GM18511 (cell line): ENCODE results near the gene UBAP2.

Source experiments
- ATAC-seq: cut with Tn5 transposase; IDR thresholded peaks from one replicate; pipeline ENCODE4 v1.9.1; 2021; ENCODE audit warnings: mild to moderate bottlenecking, moderate library complexity; ENCODE audit not compliant: unreplicated experiment

The UBAP2 gene

GRCh38 chr9:34048727-34049629, at the start of gene UBAP2:
TSS of gene UBAP2 (minus strand) at chr9:34048887. CDS start at chr9:34017148, 31,739 bp downstream.
- peak; percentile 81 for ATAC-seq

- ATAC-seq: no peak
These were observed 49.6 kb upstream of the UBAP2 start for GRCh38 chr9:34098307-34098706.

GRCh38 chr9:34097865-34098264, 49.2 kb upstream of the UBAP2 start:
- ATAC-seq: peak; percentile 50

- ATAC-seq: no peak
These were observed 48.1 kb upstream of the UBAP2 start for GRCh38 chr9:34096751-34097150.

- ATAC-seq: no peak
These were observed 44.9 kb upstream of the UBAP2 start for GRCh38 chr9:34093578-34093977.

- ATAC-seq: no peak
These were observed 40.6 kb upstream of the UBAP2 start for GRCh38 chr9:34089311-34089710.

- ATAC-seq: no peak
These were observed 38.7 kb upstream of the UBAP2 start for GRCh38 chr9:34087370-34087769.

- no peak for ATAC-seq
These were observed 38.2 kb upstream of the UBAP2 start for GRCh38 chr9:34086864-34087263.

GRCh38 chr9:34085581-34086500, 37.2 kb upstream of the UBAP2 start:
- no peak for ATAC-seq

GRCh38 chr9:34084562-34084961, 35.9 kb upstream of the UBAP2 start:
- no peak for ATAC-seq

- no peak for ATAC-seq
These were observed 30.5 kb upstream of the UBAP2 start for GRCh38 chr9:34079181-34079580.

- no peak for ATAC-seq
These were observed 24.3 kb upstream of the UBAP2 start for GRCh38 chr9:34072868-34073590.

- ATAC-seq: no peak
These were observed 23.7 kb upstream of the UBAP2 start for GRCh38 chr9:34072410-34072809.

- no peak for ATAC-seq
These were observed 22.1 kb upstream of the UBAP2 start for GRCh38 chr9:34070606-34071324.

GRCh38 chr9:34069831-34070230, 21.1 kb upstream of the UBAP2 start:
- no peak for ATAC-seq

GRCh38 chr9:34065541-34065940, 16.9 kb upstream of the UBAP2 start:
- no peak for ATAC-seq

- no peak for ATAC-seq
These were observed 11.3 kb upstream of the UBAP2 start for GRCh38 chr9:34059954-34060353.

GRCh38 chr9:34059281-34059680, 10.6 kb upstream of the UBAP2 start:
- no peak for ATAC-seq

- ATAC-seq: no peak
These were observed 1.1 kb upstream of the UBAP2 start for GRCh38 chr9:34049630-34050384.
